Adrenal gland (tissue), 12 donors: ENCODE results near the gene SLC38A1. TPM values are rescaled to one million over a fixed set of nuclear protein-coding genes. Genes with fewer than 3 reads are reported as not detected.

Experiments used
- DNase-seq, 7 donors: peaks; one replicate each; pipeline ENCODE4 v3.0.0-alpha.2; 2019 to 2020
- H3K27ac ChIP-seq, 5 donors: fragments of 200-600 bp; sonication (generic) in 4 of 5; 1 replicate in 3 of 5; 2 replicates in 2 of 5; pipeline versions ENCODE4 v1.5.1 to v1.8.0; 2016 to 2020; ENCODE audit warnings: mild to moderate bottlenecking in 1 of 5
- H3K27me3 ChIP-seq: fragments of 200-600 bp; 2 replicates; pipeline ENCODE4 v1.8.0; 2021
- H3K36me3 ChIP-seq, 2 donors: fragments of 200-600 bp; replicated peaks in 1 of 2; 1 replicate in 1 of 2; 2 replicates in 1 of 2; pipeline versions ENCODE4 v1.5.1 to v1.8.0; 2018 to 2022
- H3K4me1 ChIP-seq, 2 donors: fragments of 200-600 bp; replicated peaks in 1 of 2; 1 replicate in 1 of 2; 2 replicates in 1 of 2; pipeline versions ENCODE4 v1.5.1 to v1.8.0; 2018 to 2021
- H3K4me3 ChIP-seq, 4 donors: fragments of 200-600 bp; sonication (generic) in 3 of 4; one replicate each; pipeline ENCODE4 v1.5.1; 2016 to 2018
- H3K9me3 ChIP-seq, 3 donors: fragments of 200-600 bp; sonication (generic) in 1 of 3; replicated peaks in 1 of 3; 1 replicate in 2 of 3; 2 replicates in 1 of 3; pipeline versions ENCODE4 v1.5.1 to v1.8.0; 2016 to 2021
- POLR2A ChIP-seq, 2 donors: fragments of 450-650 bp; IDR thresholded peaks; one replicate each; pipeline ENCODE4 v1.6.1; 2017; ENCODE audit warnings: antibody characterized with exemption in 2 of 2, mild to moderate bottlenecking in 2 of 2, moderate library complexity in 1 of 2
- WGBS, 4 donors: extraction: QIAGEN DNeasy Blood & Tissue Kit in 2 of 4; methylation state at CpG; one replicate each; pipeline versions ENCODE4 v1.1.5 to v1.1.7; 2013 to 2017; 5-methylcytosine and 5-hydroxymethylcytosine counted together
- intact Hi-C, 2 donors: fragments of 100-400 bp; cut with DNase I; formaldehyde crosslinking; loops; one replicate each; pipeline versions ENCODE4 v1.14.1 to v1.15.0; 2022 to 2023
- polyA plus RNA-seq, 3 donors: library from polyadenylated mRNA; stranded (reverse); fragments of 200-250 nt in 2 of 3; fragments of 350-450 nt in 1 of 3; fragmentation: Illumina TruSeq in 1 of 3; extraction: RNeasy Lipid Tissue Mini Kit (QIAGEN cat#74804) in 1 of 3; gene quantifications; one replicate each; pipeline ENCODE4 v1.2.3, GENCODE V29; 2013 to 2014
- total RNA-seq, 9 donors: library from RNA; depleted of rRNA in 4 of 9; stranded (reverse); fragments of >200 nt in 4 of 9; fragments of 120-200 nt in 1 of 9; fragmentation: NEBNext Ultra II Directional in 1 of 9; extraction: Animal tissue kit (Norgen Biotek cat#: 25700) in 1 of 9; gene quantifications; one replicate each; pipeline versions ENCODE4 v1.1.0 to v1.2.4, GENCODE V29; 2013 to 2023
- TF ChIP-seq, protein P1 (sequence below), 6 experiments: fragments of 450-650 bp in 4 of 6; fragments of 200-600 bp in 2 of 6; sonication (generic) in 1 of 6; IDR thresholded peaks; 1 replicate in 5 of 6; 2 replicates in 1 of 6; pipeline versions ENCODE4 v1.5.1 to v1.8.0; 2016 to 2021; ENCODE audit warnings: antibody characterized with exemption in 6 of 6, mild to moderate bottlenecking in 2 of 6, moderate library complexity in 1 of 6
- donor health status: healthy with polysubstance abuse.
- donor health status: Bipolar disorder and iron deficiency.
- donor health status: DM: yes; HTN: yes; CAD: no.
- donor health status: DM: no; HTN: no; CAD: no.
- donor health status: DM: no; HTN: no; CAD: no.
- donor health status: DM: yes; HTN: yes; CAD: no.

SLC38A1 gene
- total and polyA plus RNA-seq, 12 donors, result 2.4 to 14.8 (median 6.1) TPM

DNA sequence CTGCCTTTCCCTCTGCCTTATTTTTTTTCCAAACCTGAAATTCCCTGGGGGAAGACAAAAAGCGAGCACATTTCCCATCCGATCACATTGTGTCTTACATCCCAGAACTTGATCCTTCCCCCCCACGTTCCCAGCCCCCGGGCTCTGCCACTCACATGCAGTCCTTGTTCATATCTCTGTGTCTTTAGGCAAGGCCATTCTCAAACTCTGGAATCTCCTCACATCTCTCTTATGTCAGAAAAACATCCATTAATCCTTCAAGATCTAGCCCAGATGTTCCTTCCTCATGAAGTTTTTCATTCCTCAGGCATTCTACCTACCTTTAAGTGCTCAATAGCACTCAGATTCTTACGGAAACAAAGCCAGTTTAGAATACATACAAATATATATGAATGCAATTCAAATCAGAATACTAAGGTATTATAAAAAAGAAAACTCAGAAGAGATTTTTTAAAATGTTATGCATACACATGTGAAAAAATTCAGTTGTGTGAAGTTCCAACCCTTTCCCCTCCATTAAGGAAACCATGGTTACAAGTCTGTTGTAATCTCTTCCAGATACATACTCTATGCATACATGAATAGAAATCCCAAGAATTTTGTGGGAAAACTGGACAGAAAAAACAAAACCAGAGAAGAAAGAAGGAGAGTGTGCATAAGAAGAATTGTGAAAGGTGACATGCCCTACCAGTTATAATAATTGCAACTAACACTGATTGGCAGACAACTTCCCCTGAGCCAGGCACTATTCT is 120.3 kb downstream of the SLC38A1 start:
- Histone ChIP-seq H3K9me3 (no peaks in the 10 kb centered on the region), H3K27ac (no peak overlapping the region), H3K27me3 (no peaks in the 10 kb centered on the region), H3K4me1 (no peaks in the 10 kb centered on the region), H3K4me3 (no peak overlapping the region), H3K36me3 (no peaks in the 10 kb centered on the region)
- TF ChIP-seq, protein P1, sequence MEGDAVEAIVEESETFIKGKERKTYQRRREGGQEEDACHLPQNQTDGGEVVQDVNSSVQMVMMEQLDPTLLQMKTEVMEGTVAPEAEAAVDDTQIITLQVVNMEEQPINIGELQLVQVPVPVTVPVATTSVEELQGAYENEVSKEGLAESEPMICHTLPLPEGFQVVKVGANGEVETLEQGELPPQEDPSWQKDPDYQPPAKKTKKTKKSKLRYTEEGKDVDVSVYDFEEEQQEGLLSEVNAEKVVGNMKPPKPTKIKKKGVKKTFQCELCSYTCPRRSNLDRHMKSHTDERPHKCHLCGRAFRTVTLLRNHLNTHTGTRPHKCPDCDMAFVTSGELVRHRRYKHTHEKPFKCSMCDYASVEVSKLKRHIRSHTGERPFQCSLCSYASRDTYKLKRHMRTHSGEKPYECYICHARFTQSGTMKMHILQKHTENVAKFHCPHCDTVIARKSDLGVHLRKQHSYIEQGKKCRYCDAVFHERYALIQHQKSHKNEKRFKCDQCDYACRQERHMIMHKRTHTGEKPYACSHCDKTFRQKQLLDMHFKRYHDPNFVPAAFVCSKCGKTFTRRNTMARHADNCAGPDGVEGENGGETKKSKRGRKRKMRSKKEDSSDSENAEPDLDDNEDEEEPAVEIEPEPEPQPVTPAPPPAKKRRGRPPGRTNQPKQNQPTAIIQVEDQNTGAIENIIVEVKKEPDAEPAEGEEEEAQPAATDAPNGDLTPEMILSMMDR (IDR thresholded peaks at IDR 0.05), result no peak
- no peak for TF ChIP-seq POLR2A (IDR thresholded peaks at IDR 0.05)
- intact Hi-C loops, result loop anchor here in 1 of 2 donors (2.0 kb wide), 1 partner anchor 32 kb away; no protein-coding TSS in a partner anchor
- DNase-seq, result no peak
- 63 to 73% (median 68%) methylated on average over 5 of the region's 5 CpGs for WGBS, 4 donors

- 79 to 90% (median 84%) methylated on average over 3 of the region's 3 CpGs for WGBS, 4 donors
- DNase-seq, result no peak
- Histone ChIP-seq H3K9me3 (no peaks in the 10 kb centered on the region), H3K27me3 (no peaks in the 10 kb centered on the region), H3K4me1 (no peaks in the 10 kb centered on the region), H3K27ac (no peak overlapping the region), H3K36me3 (no peaks in the 10 kb centered on the region), H3K4me3 (no peak overlapping the region)
- TF ChIP-seq POLR2A (IDR thresholded peaks at IDR 0.05), result no peak
- TF ChIP-seq, protein P1 (IDR thresholded peaks at IDR 0.05), result no peak
- intact Hi-C loops, result no loop called here
These were observed 121.7 kb downstream of the SLC38A1 start for GRCh38 chr12:46147144-46147543.

GRCh38 chr12:46145881-46146280 is 123.0 kb downstream of the SLC38A1 start:
- Histone ChIP-seq H3K4me1 (no peaks in the 10 kb centered on the region), H3K27me3 (no peaks in the 10 kb centered on the region), H3K36me3 (no peaks in the 10 kb centered on the region), H3K27ac (no peak overlapping the region), H3K9me3 (no peaks in the 10 kb centered on the region), H3K4me3 (no peak overlapping the region)
- WGBS, 4 donors, result 76 to 88% (median 79%) methylated on average over 4 to 5 of the region's 5 CpGs
- DNase-seq, result no peak
- intact Hi-C loops, result no loop called here
- TF ChIP-seq, protein P1 (IDR thresholded peaks at IDR 0.05), result no peak
- TF ChIP-seq POLR2A (IDR thresholded peaks at IDR 0.05), result no peak

DNA sequence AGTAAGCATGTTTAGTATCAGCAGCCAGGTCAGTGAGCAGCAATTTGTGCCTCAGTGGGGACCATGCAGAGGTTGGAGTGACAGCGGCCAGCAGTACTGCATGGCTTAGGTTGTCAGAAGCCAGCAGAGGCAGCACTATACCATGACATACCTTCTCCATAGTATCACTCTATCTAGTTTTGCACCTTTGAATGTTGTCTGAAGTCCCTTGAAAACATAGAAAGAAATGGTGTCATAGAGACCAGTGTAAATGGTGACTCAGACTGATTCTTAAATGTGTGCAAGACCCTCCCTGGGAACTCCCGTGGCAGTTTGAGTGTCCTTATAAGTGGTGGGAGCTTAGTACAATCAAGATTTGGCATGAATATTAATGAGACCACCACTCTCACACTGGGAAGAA is 124.4 kb downstream of the SLC38A1 start:
- intact Hi-C loops, result no loop called here
- 71 to 96% (median 89%) methylated on average over 2 of the region's 2 CpGs for WGBS, 4 donors
- no peaks in the 10 kb centered on the region for H3K36me3 ChIP-seq

More for the DNA sequence above, 124.4 kb downstream of the SLC38A1 start:
- Histone ChIP-seq H3K4me3 (no peak overlapping the region), H3K27ac (no peak overlapping the region), H3K4me1 (no peaks in the 10 kb centered on the region), H3K27me3 (no peaks in the 10 kb centered on the region), H3K9me3 (no peaks in the 10 kb centered on the region)
- TF ChIP-seq, protein P1 (IDR thresholded peaks at IDR 0.05), result no peak
- TF ChIP-seq POLR2A (IDR thresholded peaks at IDR 0.05), result no peak
- DNase-seq, result no peak
